GM21576 (cell line): Measurements from ENCODE around the gene TNFAIP2.

Experiments used
- ATAC-seq: cut with Tn5 transposase; IDR thresholded peaks from one replicate; pipeline ENCODE4 v1.9.1; 2021; ENCODE audit warnings: mild to moderate bottlenecking, moderate library complexity; ENCODE audit not compliant: unreplicated experiment

Gene TNFAIP2

DNA sequence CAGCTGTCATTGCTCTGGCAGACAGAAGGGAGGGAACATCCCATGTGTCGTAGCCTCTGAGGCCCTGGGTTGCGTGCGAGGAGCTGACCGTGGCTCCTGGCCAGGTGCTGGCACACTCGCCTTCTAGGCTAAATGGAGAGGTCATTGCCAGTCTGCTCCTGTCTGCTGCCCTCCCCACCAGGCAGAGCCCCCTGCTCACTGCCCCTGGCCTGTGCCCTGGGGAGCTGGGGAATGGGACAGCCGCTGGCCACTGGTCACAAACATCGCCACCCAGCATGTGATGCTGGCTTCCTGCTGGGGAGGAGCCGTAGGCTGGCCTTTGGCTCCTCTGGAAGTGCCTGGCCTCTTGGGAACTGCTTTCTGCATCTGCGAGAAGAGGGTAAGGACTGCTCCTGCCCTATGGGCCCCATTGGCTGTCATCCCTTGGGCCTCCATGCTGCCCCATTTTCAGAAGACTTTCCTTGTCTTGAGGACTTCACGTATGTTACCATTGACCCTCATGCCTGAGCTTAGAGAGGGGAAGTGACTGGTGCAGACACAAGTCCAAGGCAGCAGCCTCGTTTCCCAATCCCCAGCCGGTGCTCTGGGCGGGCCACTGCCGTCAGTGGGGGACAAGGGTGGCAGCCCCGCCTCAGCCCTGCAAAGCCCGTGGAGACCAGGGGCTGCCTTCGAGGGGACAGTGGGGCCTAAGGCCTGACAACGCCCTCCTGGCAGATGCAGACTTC, 2.0 kb upstream of the TNFAIP2 start:
- ATAC-seq: no peak

DNA sequence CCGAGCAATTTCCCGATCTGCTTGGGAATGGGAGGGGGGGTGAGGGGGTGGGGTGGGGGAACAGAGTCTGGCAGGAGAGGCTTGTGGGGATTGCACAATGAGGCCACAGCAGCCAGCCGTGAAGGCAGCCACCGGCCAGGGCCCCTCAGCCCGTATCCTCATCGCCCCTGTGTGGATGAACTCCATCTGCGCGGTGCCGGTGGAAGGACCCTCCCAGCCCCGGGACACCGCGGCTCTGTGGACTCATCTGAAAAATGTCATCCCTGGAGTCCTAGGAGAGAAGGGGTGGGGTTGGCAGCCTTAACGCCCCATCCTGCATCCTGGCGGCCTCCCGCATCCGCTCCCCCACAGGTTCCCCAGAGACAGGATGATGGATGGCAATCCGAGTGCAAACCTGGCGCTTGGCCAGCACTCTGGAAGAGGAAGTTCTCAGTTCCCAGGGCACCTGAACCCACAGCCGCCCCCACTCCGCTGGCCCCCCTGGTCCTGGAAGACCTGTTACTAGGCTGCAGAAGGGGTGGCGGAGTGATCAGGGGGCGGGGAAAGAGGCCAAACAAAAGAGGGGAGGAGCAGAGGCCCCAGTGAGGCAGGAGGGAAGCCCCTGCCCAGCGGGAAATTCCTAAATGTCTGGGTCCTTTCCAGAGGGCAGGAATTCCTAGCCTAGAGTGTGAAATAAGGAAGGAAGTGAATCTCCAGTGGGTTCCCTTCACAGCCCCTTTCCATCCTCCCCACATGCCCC, 1.2 kb upstream of the TNFAIP2 start:
- no peak for ATAC-seq

DNA sequence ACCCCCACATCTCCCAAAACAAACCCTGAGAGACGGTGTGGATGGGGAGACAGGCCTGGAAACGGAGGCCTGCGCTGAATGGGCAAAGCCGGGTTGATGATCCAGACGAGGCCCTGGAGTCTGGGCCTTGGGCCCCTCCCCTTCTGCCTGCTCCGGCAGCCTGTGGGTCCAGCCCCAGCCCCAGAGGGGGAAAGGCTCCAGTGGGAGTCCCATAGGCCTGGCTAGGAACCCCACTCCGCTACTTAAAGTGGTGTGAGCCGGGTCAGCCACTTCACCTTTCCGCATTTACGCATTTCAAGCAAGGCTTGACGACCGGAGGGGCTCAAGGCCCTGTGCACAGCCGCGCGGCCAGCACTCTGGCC, 695 bp upstream of the TNFAIP2 start:
- no peak for ATAC-seq

DNA sequence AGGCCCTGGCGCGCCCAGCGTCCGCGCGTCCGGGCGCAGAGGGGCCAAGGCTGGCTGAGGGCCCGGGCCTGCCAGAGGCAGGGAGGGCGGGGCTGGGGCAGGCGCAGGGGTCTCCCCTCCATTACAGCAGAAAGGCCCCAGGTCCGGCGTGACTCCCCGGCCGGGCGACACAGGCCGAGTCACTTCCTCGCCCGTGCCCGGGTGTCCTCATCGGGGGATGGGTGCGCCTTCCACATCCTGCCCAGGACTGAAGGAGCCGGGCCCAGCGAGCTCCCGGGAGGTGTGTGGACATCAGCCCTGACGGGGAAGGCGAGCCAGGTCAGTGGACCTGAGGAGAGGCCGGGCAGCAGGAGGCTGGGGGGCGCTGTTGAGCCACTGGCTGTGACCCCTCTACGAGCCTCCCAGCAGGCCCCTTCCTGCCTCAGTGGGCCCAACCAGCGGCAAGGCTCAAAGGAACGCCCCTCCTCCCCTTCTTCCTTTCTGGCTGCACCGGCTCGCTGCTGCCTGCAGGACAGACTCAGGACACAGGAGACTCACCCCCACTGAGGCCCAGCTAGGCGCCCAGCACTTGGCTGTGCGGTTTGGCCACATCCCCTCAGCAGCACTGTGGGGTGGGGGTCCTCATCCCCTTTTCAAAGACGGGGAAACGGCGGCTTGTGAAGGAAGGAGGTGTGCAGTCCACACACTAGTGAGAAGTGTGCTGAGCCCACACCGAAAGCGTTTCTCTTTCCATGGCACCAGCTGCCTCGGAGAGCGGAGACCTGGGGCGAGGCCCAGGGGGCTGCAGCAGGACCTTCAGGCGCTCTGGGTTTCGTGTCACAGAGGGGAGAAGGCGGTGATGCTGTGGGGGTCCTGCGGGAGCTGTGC, 606 bp downstream of the TNFAIP2 start:
- no peak for ATAC-seq

DNA sequence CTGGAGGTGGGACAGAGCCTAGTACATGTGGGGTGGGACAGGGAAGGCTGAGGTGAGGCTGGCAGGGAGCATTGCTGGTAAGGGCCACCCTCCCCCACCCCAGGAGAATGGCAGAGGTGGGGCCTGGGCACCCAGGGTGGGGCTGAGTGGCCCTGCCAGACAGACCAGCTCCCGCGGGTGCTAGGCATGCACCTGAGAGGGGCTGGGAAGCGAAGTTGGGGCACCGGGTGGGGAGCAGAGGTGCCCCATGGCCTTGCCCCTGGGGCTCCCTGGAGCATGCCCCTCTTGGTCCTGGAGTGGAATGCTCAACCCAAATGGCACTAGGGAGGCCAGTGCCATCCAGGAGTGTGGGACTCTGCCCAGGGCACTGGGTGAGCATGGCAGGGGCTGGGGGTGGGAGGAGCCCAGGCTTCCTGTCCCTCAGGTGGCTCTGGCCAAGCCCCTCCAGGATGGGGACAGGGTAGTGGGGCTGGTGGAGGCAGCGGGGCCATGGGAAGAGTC, 1.3 kb downstream of the TNFAIP2 start:
- no peak for ATAC-seq

DNA sequence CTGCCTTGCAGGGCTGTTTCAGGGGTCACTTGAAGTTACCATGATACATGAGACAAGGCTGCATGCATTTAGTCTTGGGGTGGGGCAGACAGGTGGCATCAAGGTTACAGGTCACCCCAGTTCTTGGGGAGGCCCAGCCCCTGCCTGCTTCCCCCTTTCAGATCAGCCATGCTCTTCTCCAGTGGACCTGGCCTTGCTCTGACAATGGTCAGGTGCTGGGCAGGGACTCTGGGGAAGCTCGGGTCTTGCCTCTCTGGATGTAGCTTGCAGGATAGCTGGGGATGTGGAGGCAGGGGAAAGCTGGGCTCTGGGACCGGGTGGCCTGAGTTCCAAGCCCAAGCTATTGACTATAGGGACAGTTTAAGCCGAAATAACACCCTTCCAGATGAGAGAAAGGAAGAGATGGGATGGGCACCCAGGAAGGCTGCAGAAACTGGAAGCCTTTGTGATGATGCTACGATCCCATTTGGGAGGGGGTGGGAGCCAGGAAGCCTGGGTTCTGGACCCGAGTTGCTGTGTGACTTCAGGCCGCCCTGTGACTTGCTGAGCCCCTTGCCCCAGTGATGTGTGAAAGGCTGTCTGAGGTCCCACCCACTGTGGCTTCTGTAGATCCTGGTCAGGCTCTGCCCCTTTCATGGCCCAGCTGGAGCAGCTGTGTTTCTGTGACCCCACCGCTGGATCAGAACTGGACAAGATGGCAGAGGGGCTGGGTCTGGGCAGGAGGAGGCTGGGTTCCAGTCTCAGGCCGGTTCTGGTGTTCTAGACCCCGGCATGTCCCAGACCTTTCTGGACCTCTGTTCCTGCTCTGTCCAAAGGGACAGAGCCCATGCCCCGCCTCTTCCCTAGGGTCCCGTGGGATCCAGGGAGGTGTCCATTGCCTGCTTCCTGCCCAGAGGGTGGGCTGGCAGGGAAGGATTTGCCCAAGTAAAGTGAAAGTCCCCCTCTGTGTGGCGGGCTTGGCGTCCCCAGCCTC, 2.1 kb downstream of the TNFAIP2 start:
- ATAC-seq: no peak

DNA sequence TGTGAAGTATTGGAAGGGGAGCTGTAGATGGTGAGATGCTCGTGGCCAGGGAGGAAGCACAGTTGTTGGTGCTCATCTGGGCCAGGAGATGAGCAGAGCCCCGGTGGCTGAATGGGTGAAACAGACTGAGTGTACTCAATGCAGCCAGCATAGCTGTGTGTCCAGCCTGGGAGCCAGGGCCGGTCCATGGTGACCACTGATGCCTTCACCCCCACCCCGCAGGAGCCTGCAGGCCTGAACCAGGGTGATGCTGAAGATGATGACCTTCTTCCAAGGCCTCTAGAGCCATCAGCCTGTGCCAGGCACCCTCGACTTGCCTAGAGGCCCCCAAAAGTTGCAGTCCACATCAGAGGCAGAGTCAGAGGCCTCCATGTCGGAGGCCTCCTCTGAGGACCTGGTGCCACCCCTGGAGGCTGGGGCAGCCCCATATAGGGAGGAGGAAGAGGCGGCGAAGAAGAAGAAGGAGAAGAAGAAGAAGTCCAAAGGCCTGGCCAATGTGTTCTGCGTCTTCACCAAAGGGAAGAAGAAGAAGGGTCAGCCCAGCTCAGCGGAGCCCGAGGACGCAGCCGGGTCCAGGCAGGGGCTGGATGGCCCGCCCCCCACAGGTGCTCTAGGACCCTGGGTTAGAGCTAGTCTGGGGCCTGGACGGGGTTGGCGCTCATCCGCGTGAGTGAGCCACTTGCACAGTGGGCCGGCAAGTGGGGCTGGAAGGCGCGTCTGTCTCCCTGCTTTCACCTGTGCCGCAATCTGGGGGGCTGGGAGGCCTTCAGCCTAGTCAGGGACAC, 3.0 kb downstream of the TNFAIP2 start:
- no peak for ATAC-seq

DNA sequence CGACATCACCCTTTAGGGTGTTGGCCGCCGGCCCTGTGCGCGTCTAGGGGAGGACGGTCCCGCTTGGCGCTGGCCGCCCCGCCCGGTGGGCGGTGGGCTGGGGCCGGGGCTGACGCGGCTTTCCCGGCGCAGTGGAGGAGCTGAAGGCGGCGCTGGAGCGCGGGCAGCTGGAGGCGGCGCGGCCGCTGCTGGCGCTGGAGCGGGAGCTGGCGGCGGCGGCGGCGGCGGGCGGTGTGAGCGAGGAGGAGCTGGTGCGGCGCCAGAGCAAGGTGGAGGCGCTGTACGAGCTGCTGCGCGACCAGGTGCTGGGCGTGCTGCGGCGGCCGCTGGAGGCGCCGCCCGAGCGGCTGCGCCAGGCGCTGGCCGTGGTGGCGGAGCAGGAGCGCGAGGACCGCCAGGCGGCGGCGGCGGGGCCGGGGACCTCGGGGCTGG, 3.6 kb downstream of the TNFAIP2 start:
- ATAC-seq: no peak

DNA sequence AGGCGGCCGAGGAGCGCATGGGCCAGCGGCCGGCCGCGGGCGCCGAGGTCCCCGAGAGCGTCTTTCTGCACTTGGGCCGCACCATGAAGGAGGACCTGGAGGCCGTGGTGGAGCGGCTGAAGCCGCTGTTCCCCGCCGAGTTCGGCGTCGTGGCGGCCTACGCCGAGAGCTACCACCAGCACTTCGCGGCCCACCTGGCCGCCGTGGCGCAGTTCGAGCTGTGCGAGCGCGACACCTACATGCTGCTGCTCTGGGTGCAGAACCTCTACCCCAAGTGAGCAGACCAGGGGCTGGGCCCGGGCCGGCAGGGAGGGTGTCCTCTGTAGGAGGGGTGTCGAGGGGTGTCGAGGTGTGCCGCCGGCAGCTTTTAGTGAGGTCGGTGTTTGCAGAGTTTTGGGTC, 4.1 kb downstream of the TNFAIP2 start:
- ATAC-seq: no peak

DNA sequence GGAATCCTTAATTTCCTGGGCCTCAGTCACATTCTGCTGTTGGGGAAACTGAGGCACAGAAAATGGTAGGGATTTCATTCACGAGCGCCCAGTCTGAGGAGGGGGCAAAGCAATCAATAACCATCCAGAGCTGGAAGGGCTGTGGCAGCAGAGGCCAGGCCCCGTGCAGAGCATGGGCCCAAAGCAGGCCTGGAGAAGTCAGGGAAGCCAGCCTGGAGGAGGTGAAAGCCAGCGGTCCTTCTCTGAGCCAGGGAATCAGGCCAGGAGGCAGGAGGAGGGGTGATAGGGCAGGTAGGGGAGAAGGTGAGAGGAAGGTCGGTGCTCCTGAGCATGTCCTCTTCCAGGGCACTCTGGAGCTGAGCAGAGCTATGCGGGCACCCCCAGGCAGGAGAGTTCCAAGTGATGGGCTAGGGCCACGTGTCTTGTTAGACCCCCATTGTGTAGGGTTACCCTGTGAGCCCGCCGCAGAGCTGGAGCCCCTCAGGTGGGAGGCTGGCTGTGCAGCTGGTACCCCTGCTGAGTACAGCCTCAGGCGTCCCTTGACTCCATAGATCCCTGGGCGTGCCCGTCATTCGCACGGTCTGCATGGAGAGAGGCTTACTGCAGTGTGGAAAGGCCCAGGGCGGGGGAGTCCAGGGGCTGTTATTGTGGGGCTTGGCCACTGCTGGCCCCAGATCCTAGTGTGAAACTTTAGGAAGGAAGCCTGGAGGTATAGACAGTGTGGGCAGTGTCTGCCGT, 4.8 kb downstream of the TNFAIP2 start:
- no peak for ATAC-seq

DNA sequence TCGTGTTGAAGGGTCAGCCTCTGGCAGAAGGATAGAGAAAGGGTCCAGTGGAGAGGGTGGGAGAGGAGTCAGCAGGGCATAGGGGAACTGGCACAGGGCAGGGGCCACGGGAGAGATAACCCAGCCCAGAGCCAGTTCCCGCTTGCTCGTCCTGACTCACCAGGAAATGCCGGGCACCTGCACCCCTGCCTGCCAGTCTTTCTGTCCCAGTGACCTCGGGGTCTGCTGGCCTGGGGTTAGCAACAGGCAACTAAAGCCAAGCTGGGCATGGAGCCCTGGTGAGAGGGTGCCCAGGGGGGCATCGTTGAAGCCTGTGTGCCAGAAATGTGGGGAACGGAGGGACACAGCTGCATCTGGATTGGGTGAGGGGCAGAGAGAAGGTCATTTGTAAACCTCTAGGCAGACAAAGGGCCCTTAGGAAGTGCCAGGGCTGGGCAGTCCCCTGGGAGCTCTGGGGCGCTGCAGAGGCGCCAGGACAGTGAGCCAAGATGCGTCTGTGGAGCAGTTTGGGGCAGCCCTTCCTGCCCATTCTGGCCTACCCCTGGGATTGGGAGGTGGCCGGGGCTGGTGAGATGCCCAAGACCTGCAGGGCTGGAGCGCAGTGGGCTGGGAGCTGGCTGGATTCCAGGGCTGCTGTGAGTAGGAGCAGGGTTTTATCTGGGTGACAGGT, 5.5 kb downstream of the TNFAIP2 start:
- ATAC-seq: no peak

DNA sequence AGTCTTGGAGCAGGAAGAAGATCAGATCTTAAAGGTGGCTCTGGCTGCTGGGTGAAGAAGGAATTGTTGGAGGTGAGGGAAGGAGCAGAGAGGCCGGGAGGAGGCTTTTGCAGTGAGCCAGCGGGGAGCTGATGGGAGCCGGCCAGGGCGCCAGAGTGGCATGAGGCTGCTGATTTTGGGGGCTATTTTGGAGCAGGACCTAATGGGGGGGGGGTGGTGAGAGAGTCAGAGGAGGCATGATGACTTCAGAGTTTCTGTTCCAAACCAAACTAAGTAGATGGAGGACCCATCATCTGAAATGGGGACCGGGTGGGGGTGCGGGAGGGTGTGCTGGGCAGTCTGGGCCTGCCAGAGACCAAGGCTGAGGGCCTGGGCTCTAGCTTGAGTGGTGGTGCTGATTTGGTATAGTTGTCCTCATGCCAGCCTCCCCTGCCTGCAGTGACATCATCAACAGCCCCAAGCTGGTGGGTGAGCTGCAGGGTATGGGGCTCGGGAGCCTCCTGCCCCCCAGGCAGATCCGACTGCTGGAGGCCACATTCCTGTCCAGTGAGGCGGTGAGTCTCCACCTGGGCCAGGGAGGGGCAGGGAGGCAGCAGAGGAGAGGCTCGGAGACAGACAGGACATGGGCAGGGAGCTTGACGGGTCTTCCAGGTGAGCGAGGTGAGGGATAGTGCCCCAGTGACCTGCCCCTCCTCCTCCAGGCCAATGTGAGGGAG, 6.2 kb downstream of the TNFAIP2 start:
- ATAC-seq: no peak

DNA sequence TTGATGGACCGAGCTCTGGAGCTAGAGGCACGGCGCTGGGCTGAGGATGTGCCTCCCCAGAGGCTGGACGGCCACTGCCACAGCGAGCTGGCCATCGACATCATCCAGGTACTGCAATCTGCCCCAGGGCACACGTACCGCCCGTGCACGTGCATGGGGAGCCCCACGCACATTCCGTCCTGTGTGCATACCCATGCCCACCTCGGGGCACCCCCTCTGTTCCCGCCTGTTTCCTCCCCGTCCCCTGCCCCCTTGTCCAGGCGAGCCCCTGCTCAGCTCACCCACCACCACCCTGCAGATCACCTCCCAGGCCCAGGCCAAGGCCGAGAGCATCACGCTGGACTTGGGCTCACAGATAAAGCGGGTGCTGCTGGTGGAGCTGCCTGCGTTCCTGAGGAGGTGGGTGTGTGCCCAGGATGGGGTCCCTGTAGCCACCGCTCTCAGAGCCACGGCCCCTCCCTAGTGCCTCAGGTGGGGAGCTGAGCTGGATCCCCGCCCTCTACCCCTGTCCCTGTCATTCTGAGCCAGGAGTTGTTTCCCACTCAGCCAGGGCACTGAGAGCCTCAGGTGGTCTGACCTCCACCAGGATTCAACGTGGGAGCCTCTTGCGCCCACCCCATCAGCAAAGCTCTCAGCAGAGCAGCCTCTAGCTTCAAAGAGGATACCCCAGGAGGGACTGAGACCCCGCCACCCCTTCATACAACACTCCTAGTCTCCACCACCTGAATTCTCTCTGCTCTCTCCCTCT, 6.9 kb downstream of the TNFAIP2 start:
- ATAC-seq: no peak

DNA sequence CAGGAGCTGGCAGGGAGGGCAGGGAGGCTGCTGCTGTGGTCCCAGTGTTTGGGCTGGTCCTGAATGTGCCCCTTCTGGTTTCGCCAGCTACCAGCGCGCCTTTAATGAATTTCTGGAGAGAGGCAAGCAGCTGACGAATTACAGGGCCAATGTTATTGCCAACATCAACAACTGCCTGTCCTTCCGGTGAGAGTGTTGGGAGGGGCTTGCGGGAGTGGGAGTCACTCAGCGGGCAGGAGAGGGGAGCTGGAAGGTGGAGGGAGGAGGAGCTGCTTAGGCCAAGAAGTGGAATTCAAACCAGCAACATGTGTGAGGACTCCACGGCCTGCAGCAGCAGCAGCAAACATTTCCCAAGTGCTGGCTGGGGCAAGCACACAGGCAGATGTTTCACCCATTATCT, 7.7 kb downstream of the TNFAIP2 start:
- no peak for ATAC-seq

DNA sequence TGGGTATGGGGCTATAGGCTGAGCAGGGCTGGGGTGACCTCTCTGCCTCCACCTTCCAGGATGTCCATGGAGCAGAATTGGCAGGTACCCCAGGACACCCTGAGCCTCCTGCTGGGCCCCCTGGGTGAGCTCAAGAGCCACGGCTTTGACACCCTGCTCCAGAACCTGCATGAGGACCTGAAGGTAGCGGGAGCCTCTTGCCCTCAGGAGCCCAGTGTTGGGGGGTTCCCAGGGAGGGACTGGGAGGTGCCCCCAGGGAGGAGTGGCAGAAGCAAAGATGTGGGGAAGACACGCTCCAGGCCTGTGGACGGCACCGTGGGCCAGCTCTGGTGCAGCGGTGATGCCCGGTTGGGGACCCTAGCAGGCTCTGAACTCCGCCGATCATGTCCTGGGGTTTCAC, 8.3 kb downstream of the TNFAIP2 start:
- ATAC-seq: no peak

DNA sequence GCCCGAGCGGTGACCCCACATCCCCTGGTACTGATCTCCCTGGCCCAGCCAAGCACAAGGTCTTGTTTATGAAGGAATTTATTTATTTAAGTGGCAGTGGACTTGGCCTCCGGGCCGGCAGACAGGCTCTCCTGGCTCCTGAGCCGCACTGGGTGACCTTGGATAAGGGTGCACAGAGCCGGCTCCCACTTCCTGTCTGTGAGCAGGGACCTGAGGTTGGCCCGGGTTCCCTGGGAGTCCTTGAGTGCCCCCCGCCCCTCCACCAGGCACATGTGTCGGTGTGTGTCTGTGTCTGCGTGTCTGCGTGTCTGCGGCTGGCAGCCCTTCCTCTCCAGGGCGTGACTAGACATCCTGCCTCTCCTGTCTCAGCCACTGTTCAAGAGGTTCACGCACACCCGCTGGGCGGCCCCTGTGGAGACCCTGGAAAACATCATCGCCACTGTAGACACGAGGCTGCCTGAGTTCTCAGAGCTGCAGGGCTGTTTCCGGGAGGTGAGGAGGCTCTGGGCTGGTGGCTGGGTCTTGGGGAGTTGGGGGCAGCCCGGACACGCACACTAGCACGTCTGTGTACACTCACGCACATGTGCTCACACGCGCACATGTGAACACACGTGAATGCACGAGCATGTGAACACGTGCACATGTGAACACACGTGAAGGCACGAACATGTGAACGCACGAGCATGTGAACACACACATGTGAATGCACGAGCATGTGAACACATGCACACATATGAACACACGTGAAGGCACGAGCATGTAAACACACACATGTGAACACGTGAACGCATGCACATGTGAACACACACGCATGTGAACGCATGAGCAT, 9.3 kb downstream of the TNFAIP2 start:
- ATAC-seq: no peak
